Right forelimb (tissue), 1 donor: ENCODE data around the gene H1-8.
"Not testable (repeated sequence)": the region's sequence is repeated elsewhere in the genome, so short reads cannot be mapped to it uniquely, and the experiment has no call there.

Experiments used
- DNase-seq: peaks from one replicate; pipeline ENCODE4 v3.0.0-alpha.2; 2018

The H1-8 gene

DNA sequence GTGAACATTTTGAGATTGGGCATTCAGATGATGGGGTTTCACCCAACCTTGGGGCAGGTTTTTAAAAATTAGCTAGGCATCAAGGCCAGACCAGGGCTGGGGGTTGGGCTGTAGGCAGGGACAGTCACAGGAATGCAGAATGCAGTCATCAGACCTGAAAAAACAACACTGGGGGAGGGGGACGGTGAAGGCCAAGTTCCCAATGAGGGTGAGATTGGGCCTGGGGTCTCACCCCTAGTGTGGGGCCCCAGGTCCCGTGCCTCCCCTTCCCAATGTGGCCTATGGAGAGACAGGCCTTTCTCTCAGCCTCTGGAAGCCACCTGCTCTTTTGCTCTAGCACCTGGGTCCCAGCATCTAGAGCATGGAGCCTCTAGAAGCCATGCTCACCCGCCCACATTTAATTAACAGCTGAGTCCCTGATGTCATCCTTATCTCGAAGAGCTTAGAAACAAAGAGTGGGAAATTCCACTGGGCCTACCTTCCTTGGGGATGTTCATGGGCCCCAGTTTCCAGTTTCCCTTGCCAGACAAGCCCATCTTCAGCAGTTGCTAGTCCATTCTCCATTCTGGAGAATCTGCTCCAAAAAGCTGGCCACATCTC lies 8.4 kb upstream of the H1-8 start:
- no peak for DNase-seq

GRCh38 chr3:129535075-129535474 lies 7.9 kb upstream of the H1-8 start:
- DNase-seq = no peak

DNA sequence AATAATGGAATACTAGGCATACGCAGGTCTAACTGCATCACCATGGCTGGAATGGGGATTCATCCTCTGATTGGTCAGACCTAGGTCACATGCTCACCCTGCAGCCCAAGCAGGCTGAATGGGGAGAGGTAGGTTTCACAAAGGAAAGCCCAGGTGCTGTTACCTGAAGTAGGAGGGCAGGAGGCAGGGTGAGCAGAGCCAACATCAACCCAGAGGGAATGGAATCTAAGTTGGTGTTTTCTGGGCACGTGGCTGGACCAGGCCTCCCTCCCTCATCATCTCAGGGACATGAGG lies 6.7 kb upstream of the H1-8 start:
- no peak for DNase-seq

DNA sequence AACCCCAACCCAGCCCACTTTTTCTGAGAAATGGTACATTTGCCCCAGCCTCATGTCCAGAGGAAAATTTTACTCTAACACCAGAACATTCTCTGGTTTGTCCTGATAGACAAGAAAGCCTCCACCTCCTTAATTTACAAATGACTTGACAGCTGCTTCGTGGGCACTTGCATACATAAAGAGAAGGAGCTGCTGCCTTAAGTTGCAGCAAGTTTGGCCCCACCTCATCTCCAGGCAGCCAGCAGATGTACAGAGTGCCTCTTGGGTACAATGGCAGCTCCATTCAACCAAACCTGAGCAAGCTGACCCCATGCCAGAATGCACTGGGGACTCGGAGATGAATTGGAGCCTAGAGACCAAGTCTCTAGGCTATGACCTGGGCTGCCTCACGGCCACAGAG lies 6.2 kb upstream of the H1-8 start:
- DNase-seq = no peak

GRCh38 chr3:129539206-129539605 lies 3.8 kb upstream of the H1-8 start:
- no peak for DNase-seq

DNA sequence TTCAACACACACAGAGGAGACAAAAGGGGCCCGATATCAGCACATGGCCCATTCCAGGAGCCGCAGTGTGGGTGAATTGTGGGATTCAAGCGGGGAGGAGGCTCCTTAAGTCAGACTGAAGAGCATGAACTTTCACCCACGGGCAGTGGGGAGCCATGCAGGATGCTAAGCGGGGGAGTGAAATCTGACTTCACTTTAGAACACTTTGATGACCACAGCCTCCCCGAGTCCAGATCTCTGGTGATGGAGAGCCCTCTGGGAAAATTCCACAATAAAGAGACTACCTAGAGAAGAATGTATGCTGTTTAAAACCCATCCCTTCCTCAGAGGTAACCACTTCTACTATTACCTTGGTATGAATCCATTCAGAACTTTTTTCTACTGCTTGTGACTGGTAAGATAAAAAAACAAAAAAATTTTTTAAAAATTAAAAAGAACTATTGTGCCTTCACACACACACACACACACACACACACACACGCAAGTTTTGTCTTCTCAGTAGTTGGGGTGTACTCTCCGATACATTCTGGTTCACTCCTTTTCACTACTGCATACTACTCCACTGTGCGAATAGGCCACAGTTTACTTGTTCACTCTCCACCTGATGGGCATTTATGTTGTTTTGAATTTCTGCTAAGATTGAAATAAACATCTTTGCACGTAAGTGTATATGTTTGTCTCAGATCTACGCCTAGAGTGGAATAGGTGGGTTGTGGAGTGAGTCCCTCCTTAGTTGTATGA lies 2.0 kb upstream of the H1-8 start:
- DNase-seq = no peak

- DNase-seq = no peak
These were observed 228 bp upstream of the H1-8 start for GRCh38 chr3:129542747-129543146.

DNA sequence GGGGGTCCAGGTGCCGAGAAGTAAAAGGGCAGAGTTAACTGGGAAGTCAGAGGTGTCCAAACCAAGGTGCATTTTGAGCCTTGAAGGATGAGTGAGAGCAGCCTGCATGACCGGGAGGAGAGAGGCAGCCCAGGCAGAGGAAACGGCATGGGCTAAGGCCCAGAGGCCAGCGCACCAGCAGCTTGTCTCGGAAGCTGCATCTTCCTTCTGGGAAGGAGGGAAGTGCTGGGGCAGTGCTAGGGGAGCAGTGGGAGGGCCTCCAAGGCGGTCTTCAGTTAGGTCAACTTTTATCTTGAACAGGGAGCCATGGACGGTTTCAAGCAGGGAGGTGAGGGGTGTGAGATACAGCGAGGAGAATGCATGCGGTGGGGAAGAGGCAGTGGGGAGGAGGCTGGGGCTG lies 1.0 kb downstream of the H1-8 start:
- DNase-seq = no peak

GRCh38 chr3:129545951-129546350 lies 3.0 kb downstream of the H1-8 start:
- not testable (repeated sequence) for DNase-seq

DNA sequence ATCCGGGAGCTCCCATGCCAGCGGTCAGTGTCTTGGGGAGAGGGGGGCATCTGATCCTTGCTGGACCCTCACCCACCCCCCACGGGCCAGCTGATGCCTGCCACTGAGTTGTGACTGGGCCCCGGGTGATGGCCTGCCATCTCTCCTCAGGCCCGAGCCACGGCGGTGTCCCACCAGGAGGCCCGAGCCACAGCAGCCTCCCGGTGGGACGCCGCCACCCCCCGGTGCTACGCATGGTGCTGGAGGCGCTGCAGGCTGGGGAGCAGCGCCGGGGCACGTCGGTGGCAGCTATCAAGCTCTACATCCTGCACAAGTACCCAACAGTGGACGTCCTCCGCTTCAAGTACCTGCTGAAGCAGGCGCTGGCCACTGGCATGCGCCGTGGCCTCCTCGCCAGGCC lies 4.3 kb downstream of the H1-8 start:
- DNase-seq = no peak

- DNase-seq = no peak
These were observed 5.4 kb downstream of the H1-8 start for GRCh38 chr3:129548104-129548965.

DNA sequence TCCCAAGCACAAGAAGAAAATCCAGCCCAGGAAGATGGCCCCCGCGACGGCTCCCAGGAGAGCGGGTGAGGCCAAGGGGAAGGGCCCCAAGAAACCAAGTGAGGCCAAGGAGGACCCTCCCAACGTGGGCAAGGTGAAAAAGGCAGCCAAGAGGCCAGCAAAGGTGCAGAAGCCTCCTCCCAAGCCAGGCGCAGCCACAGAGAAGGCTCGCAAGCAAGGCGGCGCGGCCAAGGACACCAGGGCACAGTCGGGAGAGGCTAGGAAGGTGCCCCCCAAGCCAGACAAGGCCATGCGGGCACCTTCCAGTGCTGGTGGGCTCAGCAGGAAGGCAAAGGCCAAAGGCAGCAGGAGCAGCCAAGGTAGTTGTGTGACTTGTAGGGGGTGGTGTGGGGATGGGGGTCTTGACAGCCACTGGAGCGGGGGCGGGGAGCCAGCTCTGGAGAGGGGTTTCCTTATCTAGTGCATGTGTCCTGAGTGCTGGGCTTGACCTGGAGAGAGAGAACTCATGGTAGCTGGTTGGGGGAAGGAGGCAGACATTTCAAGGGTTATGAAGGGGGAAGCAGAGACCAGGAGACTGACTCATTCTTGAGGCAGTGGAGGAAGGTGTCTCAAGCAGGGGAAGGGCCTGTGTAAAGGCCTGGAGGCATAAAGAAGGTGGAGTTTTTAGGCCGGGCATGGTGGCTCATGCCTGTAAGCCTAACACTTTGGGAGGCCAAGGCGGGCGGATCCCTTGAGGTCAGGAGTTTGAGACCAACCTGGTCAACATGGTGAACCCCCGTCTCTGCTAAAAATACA lies 6.2 kb downstream of the H1-8 start:
- no peak for DNase-seq

DNA sequence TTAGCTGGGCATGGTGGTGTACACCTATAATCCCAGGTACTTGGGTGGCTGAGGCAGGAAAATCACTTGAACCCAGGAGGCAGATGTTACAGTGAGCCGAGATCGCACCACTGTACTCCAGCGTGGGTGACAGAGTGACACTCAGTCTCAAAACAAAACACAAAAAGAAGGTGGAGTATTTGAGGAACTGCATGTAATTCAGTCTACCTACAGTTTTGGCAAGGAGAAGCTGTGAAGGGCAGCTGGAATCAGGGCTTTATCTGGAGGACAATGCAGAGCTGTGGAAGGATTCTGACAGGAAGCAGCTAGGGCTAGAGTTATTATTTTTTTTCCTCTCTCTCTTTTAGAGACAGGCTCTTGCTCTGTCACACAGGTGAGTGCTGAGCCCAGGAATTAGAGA lies 6.8 kb downstream of the H1-8 start:
- no peak for DNase-seq

DNA sequence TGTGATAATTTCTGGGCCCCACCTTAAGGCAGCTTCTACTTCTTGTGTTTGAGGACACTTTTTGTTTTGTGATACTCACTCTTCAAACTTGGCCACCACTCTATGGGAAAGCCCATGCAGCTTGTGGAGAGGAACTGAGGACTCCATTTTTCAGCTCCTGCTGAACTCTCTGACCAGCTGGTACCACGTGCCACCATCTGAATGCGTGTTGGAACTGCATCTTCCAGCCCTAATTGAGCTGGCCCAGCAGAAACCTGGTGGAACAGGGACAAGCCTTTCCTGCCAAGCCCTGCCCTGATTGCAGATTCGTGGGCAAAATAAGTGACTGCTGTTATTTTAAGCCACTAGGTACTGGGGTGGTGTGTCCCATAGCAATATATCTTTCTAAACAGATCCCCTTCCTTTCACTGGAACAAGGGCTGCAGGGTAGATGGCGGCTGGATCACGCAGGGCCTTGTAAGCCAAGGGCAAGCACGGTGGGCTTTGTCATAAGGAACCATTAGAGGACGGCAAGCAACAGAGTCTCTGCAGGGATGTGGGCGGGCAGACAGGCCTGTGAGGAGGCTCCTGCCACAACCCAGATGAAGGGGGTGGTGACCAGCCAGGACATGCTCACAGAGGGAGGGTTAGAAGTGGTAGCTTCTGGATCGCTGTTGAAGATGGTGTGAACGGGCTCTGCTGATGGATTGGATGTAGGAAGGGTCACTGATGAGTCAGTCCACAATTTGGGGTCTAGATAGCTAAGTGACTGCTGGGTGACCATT lies 9.5 kb downstream of the H1-8 start:
- DNase-seq = no peak

GRCh38 chr3:129553171-129553570 lies 10.2 kb downstream of the H1-8 start:
- DNase-seq = no peak

DNA sequence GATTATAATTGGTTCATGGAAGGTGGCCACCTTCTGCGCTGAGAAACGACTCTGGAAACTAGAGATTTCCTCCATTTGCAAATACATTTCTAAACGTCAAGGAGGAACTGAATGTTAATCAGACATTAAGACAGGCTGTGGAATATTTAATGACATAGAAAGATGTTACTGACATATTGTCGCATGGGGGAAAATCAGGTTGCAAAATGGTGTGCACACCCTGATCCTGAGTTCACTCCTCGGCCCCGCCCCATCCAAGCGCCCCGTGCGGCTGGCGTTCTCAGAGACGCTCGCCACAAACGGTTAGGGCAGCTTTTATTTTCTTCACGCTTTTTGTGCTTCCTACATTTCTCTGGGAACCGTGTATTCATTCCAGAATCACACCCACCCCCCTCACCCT lies 10.7 kb downstream of the H1-8 start:
- DNase-seq = no peak

- DNase-seq = no peak
These were observed 11.6 kb downstream of the H1-8 start for GRCh38 chr3:129554356-129555152.

- DNase-seq = no peak
These were observed 12.2 kb downstream of the H1-8 start for GRCh38 chr3:129555153-129555550.

DNA sequence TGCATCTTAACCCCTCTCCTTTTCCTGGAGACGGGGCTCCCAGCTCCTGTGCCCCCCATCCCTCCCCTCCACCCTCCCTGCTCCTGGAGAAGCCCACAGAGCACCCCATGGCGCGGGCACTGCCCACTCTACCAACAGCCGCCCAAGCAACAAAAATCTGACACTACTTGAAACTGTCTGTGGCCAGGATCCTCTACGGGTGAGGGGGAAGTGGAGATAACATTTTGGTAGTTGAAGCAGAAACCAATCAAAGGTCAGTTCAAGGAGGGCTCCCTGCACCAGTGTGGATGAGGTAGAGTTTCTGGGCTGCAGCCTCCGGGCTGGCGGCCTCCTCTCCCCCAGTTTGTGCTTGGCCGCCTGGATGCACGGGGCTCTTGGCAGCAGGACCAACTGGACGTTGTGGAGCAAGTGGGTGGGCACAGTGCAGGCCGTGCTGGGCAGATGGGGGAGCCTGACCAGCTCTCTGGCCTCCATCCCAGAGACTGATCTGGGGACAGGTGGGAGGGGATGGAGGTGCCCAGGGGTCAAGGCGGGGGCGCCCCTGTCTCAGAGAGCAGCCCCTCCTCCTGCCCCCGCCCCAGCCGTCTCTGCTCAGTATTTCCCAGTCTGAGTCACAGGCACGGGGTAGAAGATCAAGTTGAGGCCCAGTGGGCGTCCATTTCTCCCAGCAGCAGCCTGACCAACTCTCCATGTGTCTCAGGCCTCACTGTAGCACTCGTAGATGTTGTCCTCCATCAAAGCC lies 12.8 kb downstream of the H1-8 start:
- DNase-seq = no peak

DNA sequence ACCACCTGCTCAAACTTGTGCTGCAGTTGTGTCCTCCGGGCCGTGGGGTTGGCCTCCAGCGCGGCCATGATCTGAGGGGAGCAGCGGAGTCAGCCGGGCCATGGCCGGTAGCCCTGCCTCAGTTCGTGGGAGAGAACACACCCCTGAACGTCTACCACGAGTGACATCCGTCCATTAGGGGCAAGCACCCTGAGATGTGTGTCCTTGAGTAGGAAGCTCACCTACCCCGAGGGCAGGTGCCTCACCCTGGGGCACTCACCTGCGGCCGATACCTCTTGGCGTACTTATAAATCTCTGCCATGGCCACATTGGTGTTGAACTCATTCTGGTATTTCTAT lies 13.4 kb downstream of the H1-8 start:
- no peak for DNase-seq

DNA sequence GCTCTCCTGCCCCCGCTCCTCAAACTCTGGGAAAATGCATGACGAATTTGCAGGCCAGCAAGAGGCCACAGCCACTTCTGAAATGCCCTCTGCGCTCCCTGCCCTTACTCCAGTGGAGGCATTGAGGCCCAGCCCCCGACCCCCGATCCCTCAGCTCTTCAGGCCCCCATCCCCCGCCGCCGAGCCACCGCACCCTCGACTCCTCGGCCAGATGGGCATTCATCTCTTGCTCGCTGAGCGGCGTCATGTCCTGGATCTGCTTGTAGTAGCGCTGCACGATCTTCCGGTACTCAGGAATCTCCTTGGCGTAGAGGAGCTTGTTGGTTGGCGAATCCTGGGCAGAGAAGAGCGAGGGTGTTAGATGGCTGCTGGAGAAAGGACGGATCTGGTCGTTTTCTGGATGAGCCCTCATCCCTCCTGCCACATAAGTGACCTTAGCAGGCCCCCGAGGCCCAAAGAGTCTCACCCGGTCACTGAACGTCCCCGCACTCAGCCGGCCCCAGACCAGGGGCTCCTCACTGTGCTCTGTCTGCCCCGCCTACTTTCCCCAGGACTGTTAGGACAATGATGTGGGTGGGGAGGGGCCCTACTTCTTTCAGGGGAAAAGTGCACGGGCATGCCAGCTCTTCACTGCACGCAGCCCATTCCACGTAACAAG lies 14.0 kb downstream of the H1-8 start:
- DNase-seq = no peak
